PC-3 (cell line): ENCODE results near the gene AGGF1. TPM values are rescaled to one million over a fixed set of nuclear protein-coding genes. Genes with fewer than 3 reads are reported as not detected.

Experiments used
- total RNA-seq: library from RNA; depleted of rRNA; stranded (reverse); fragments of >200 nt; gene quantifications from 2 replicates; pipeline ENCODE4 v1.2.3, GENCODE V29; 2014; rRNA removed

The AGGF1 gene
- total RNA-seq, 1 experiment from 2014 or later, result 14.4 TPM

Other genes starting within 250 kb of the AGGF1 start
- 163 and 167 TPM in 2 replicates for gene F2RL1, start 211.4 kb upstream of the AGGF1 start, total RNA-seq
- gene S100Z, start 180.4 kb upstream of the AGGF1 start, total RNA-seq, result 0.11 TPM in 1 of 2 replicates, not detected in the other
- gene CRHBP, start 77.4 kb upstream of the AGGF1 start, total RNA-seq, result not detected in 2 replicates
- gene ZBED3, start 56.9 kb downstream of the AGGF1 start, total RNA-seq, result 1.3 and 9.8 TPM in 2 replicates
- gene PDE8B, start 180.3 kb downstream of the AGGF1 start, total RNA-seq, result 0.12 TPM in 1 of 2 replicates, not detected in the other